GM18951 (cell line): ENCODE data around the gene NCBP2.

Experiments
- POLR2A ChIP-seq: IDR thresholded peaks from 4 replicates; pipeline ENCODE4 v1.6.1; 2011; ENCODE audit warnings: mild to moderate bottlenecking; ENCODE audit not compliant: insufficient read length, insufficient read depth; ENCODE audit errors: extremely low read depth
- in situ Hi-C: fragments of 300-500 bp; cut with MboI; formaldehyde crosslinking; loops from one replicate; pipeline ENCODE4 v1.12.0; 2022; ENCODE audit warnings: low sequenced_read_pairs, mixed read lengths, inconsistent platforms; ENCODE audit not compliant: unreplicated experiment

The NCBP2 gene

DNA sequence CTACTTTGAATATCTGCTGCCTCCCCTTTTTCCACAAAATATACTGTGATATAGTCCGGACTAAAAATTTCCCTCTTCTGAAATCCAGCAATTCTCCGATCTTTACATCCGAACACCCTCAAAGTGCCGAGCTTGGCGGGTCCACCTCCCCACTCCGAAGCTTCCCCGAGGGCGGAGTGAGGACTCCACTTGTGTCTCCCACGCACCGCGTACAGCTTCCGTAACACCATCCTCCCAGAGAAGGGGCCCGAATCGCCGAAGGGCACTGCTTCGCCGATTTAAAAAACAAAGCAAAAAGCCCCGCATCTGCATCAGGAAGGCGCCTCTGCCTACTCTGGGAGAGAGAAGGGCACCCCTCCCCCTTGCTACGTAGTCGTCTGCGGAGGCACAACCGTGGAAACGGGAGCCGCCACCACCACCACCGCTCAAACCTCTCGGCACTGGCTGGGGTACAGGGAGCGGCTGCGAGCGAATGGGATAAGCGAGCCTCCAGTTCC lies 551 bp downstream of the NCBP2 start:
- in situ Hi-C loops: no loop called here
- no peak for TF ChIP-seq POLR2A

DNA sequence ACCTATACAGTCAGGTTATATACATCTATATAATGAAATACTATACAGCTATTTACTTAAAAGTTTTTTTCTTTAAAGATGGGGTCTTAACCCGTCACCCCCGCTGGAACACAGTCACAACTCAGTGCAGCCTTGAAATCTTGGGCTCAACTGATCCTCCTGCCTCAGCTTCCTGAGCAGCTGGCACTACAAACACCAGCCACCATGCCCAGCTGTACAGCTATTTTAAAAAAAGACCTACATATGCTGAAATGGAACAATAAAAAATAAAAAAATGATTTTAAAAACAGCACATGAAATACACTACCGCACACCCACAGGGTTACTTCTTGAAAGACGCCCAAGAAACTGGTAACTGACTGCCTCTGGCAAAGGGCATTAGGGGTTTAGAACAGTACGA lies 3.8 kb downstream of the NCBP2 start:
- in situ Hi-C loops: loop anchor here (10.0 kb wide), 1 partner anchor 94 kb away; no protein-coding TSS in a partner anchor
- TF ChIP-seq POLR2A: no peak

DNA sequence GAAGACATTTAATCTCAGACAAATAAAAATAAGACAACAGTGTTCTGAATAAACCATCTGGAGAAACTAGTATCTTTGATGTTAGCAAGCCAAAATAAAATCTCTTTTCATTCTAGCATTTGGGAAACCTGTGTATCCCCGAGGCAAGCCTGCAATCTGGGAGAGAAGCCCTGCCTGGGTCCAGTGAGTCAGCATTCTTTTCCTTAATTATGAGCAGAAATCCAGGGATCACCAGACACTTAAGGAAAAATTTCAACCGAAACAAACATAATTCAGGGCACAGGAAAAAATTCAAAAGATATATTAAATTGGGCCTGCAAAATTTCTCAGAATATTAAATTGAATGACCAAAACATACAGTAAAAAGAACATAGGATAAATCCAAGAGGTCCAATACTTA lies 4.2 kb downstream of the NCBP2 start:
- in situ Hi-C loops: loop anchor here (10.0 kb wide), 1 partner anchor 93 kb away; no protein-coding TSS in a partner anchor
- no peak for TF ChIP-seq POLR2A

DNA sequence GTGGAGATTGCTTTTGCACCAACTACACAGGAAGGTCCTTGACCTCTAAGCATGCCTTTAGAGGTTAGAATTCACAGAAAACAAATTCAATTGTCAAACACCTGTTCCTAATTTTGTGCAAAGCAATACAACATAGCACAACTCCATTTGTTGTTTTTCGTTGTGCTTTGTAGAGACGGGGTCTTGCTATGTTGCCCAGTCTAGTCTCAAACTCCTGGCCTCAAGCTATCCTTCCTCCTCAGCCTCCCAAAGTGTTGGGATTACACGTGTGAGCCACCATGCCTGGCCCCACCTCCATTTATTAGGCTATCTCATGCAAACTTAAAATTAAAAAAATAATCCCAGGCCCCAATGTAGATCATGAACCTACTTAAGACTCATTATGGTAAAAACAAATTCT lies 6.0 kb downstream of the NCBP2 start:
- TF ChIP-seq POLR2A: no peak
- in situ Hi-C loops: loop anchor here (10.0 kb wide), 1 partner anchor 91 kb away; no protein-coding TSS in a partner anchor

DNA sequence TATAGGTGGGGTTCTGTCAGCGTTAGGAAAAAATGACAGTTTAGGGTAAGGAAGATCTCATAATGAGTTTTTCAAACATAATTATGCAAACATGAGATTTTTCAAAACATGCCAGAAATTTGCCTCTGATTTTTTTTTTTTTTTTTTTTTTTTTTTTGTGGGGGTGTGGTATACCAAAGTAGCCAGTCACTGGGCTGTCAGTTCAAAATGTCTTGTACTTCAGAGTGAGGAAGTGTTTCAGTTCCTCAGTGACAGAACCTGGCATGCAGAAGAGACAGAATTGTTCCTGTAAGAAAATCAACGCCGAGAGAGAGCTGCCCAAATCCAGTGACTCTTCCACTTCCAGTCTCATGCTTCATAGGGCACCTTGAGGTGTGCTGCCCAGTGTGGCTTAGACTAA lies 9.7 kb downstream of the NCBP2 start:
- TF ChIP-seq POLR2A: no peak
- in situ Hi-C loops: loop anchor here (10.0 kb wide), 1 partner anchor 88 kb away; no protein-coding TSS in a partner anchor

DNA sequence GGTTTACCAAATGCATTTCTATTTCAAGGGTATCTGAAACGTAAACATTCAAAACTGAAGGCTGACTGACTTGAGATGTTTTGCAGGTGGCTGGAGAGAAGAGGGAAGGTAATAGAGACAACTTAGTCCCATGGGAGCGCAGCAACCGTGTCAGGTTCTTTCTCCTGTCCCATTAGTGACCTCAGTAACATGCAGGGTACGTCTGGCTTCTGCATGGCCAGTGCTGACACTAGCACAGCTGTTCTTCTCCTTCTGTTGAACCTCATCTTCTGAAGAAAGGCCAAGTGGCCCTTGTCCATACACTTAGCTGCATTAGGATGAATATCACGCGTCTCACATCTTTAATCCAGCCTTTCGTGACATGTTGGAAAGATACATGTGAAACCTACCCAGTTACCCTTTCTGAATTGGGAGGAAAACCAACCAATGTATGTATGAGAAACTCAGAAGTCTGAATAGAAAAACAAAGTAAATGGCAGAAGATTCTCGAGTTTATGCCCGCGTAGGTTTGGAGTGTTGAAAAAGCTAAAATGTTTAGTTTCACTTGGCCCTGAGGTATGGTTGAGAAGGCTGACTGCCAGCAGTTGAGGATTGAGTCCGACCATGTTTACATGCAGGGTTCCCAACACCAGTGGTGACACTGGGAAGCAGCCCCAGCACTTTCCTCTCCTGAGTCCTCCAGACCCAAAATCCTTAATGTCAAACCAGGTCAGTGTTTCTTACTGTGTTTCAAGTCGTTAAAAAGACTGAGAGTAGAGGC lies 10.3 kb downstream of the NCBP2 start:
- no peak for TF ChIP-seq POLR2A
- in situ Hi-C loops: loop anchor here (10.0 kb wide), 1 partner anchor 87 kb away; no protein-coding TSS in a partner anchor

DNA sequence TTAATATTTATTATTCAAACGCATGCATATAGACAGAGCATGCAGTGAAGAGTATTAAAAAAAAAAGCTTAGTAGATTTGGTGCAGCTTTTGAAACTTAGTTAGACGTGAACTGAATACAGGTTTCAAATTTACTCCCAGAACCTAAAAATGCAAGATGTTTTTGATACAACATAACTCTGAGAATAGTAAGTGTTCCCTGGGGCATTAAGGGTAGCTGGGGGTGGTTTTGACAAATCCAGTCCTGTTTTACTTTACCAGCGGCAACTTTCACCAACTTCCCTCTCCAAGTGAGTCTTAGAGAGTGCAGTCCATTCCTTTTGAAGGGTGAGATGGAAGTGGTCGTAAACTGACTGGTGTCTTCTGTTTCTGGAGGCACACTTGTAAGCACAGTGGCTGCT lies 11.2 kb downstream of the NCBP2 start:
- in situ Hi-C loops: loop anchor here (10.0 kb wide), 1 partner anchor 86 kb away; no protein-coding TSS in a partner anchor
- TF ChIP-seq POLR2A: no peak

DNA sequence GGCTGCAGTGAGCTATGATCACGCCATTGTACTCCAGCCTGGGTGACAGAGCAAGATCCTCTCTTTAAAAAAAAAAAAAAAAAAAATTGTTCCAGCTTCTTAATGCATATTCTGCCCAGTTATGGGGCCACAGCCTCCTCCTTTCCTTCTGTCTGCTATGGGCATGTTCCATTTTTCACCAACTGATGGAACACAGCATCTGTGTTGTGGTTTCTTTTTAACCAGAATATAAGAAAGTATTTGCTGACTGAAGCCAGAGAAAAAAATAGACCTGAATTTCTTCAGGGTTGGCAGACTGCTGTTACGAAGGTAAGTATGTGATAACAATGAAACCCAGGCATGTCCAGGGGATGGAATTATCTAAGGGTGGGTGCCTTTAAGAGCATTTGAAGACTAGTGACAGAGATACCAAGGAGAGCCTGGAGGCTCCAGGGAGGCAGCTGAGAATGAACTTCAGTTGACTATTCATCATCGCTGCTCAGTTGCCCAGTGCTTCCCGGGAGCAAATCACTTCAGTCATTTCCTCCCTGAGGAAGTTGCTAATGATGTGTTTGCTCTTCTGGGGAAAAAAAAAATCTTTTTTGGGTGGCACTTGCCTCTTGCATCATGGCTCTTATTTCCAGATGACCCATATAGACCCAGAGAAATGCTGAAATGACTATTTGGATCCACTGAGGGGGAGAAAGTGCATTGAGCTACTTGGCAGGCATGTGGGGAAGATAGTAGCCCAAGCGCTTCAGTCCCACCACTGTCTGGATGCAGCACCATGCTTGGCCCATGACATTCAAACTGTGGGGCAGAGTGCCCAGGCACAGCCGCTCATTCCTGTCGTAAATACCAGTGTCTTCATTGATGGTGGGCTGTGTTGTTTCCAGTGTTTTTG lies 14.5 kb downstream of the NCBP2 start:
- in situ Hi-C loops: no loop called here
- no peak for TF ChIP-seq POLR2A

DNA sequence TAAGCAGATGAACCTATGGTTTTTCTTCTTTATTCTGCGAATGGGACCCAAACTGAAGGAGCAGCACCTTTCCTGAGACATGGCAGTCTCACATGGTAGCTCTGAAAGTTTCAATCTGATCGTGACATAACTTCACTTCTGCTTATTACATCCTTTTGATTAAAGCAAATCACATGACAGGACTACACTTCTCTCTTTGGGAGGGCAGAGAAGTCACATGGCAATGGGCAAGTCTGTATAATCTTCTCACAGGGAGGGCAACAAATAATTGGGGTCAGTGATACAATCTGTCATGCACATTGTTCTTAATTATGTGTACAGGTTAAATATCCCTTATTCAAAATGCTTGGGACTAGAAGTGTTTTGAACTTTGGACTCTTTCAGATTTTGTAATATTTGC lies 21.6 kb downstream of the NCBP2 start:
- no peak for TF ChIP-seq POLR2A
- in situ Hi-C loops: no loop called here

DNA sequence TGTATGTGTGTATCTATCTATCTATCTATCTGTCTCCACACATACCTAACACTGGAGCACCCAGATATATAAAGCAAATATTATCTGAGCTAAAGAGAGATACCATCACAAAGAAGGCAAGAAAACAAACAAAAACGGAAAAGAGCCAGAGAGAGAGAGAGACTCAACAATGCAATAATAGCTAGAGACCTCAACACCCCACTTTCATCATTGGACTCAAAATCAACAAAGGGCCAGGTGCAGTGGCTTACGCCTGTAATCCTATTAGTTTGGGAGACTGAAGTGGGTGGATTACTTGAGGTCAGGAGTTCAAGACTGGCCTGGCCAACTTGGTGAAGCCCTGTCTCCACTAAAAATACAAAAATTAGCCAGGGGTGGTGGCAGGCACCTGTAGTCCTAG lies 23.4 kb downstream of the NCBP2 start:
- no peak for TF ChIP-seq POLR2A
- in situ Hi-C loops: no loop called here

DNA sequence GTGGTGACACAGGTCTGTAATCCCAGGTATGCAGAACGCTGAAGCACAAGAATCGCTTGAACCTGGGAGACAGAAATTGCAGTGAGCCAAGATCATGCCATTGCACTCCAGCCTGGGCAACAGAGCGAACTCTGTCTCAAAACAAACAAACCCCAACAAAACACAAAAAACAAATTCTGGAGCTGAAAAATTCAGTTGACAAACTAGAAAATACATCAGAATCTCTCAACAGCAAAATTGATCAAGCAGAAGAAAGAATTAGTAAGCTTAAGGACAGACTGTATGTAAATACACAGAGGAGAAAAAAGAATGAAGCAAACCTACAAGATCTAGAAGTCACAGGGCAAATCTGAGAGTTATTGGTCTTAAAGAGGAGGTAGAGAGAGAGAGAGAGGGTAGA lies 25.3 kb downstream of the NCBP2 start:
- no peak for TF ChIP-seq POLR2A

DNA sequence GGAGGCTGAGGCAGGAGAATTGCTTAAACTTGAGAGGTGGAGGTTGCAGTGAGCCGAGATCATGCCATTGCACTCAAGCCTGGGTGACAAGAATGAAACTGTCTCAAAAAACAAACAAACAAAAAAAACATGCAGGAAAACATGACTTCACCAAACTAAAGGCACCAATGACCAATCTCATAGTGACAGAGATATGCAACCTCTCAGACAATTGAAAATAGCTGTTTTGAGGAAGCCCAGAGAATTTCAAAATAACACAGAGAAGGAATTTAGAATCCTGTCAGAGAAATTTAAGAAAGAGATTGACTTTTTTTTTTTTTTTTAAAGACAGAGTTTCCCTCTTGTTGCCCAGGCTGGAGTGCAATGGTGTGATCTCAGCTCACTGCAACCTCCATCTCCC lies 26.1 kb downstream of the NCBP2 start:
- no peak for TF ChIP-seq POLR2A
- in situ Hi-C loops: no loop called here

More for the DNA sequence above, 25.3 kb downstream of the NCBP2 start:
- in situ Hi-C loops: no loop called here

DNA sequence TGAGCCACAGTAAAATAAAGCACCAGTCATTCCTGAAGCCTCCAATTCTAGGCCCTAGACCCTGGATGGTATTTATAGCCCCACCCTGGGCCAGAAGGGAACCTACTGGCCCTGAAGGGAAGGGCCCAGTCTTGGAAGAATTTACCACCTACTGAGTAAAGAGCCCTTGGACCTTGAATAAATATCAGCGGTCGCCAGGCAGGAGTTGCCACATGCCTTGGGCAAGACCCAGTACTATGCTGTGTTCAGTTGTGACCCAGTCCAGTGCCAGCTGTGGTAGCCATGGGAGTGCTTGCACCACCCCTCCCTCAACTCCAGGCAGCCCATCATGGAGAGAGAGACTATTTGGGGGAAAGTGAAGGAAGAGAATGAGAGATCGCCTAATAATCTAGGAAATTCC lies 27.0 kb downstream of the NCBP2 start:
- in situ Hi-C loops: no loop called here
- TF ChIP-seq POLR2A: no peak
